Measurements from ENCODE around the gene ZNF587B. TPM values are rescaled to one million over a fixed set of nuclear protein-coding genes. Genes with fewer than 3 reads are reported as not detected.
"Not testable (repeated sequence)": the region's sequence is repeated elsewhere in the genome, so short reads cannot be mapped to it uniquely, and the experiment has no call there.

ZNF587B gene
- total RNA-seq, 1 donor from 2014 or later, result 21.6 TPM

DNA sequence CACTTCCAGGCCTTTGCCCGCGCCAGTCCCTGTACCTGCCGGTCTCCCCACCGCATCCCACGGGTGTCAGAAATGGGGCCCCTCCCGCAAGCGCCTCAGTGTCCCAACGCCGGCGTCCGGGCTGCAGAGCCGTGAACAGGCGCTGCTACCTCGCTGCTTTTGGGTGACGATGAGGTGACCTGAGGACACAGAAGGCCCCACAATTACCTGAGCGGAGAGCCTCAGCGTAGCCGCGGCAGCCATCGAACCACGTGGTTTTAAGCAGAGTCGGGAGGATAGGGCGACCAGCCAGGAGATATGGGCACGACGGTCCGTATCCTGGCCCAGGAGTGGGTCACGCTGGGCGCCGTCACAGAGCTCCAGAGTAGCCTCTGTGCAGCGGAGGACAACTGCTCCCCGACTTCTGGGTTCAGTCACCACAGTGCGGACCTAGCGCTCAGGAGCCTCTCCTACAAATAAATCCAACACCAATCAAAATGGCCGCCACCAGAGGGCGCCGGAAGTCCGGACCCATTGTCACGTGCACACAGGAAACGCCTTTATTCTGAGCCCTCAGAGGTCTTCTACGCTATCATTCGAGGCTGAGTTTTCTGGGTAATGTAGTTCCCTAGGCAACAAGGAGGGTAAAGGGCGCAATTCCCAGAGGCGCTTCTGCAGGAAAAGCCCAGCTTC, 58.6 kb downstream of the ZNF587B start, which contains the start of gene ZNF814:
Gene ZNF814, minus strand, starts transcription at position 478 of the 672 bp plus-strand sequence. Its CDS starts 235 bp downstream, at position 243.
- Mint-ChIP-seq H3K9me3 (peaks cover 10% of the 10 kb centered on the region), H3K27me3 (ENCODE audit: low read depth) (no peaks in the 10 kb centered on the region), H3K36me3 (ENCODE audit: low read depth) (peaks cover 46% of the 10 kb centered on the region), H3K4me3 (peak within 1 kb of the TSS; percentile 93), H3K4me1 (peaks cover 27% of the 10 kb centered on the region), H3K27ac (ENCODE audit: unreplicated experiment) (peak within 1 kb of the TSS; percentile 85)
- TF ChIP-seq, protein P1, sequence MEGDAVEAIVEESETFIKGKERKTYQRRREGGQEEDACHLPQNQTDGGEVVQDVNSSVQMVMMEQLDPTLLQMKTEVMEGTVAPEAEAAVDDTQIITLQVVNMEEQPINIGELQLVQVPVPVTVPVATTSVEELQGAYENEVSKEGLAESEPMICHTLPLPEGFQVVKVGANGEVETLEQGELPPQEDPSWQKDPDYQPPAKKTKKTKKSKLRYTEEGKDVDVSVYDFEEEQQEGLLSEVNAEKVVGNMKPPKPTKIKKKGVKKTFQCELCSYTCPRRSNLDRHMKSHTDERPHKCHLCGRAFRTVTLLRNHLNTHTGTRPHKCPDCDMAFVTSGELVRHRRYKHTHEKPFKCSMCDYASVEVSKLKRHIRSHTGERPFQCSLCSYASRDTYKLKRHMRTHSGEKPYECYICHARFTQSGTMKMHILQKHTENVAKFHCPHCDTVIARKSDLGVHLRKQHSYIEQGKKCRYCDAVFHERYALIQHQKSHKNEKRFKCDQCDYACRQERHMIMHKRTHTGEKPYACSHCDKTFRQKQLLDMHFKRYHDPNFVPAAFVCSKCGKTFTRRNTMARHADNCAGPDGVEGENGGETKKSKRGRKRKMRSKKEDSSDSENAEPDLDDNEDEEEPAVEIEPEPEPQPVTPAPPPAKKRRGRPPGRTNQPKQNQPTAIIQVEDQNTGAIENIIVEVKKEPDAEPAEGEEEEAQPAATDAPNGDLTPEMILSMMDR (conservative IDR thresholded peaks at IDR 0.05), result peak; percentile 70
- peak; percentile 86 for DNase-seq (ENCODE audit: low read depth, low spot score)

DNA sequence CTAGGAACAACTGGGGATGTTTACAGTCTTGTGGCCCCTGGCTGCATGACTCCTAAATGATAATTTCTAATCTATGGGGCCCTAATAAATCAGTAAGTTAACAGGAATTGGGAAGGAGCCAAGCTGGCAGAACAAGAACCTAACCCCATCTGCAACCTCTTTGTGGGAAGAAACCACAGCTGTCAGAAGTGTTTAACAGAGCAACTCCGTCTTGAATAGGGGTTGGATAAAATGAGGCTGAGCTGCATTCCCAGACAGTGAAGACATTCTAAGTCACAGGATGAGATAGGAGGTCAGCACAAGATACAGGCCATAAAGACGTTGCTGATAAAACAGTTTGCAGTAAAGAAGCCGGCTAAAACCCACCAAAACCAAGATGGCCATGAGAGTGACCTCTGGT, 60.6 kb downstream of the ZNF587B start:
- Mint-ChIP-seq H3K36me3 (ENCODE audit: low read depth) (peaks cover 28% of the 10 kb centered on the region), H3K4me3 (peak overlapping the region; percentile 12), H3K4me1 (peaks cover 27% of the 10 kb centered on the region)
- not testable (repeated sequence) for H3K27me3 Mint-ChIP-seq (ENCODE audit: low read depth); DNase-seq (ENCODE audit: low read depth, low spot score); H3K27ac Mint-ChIP-seq (ENCODE audit: unreplicated experiment); H3K9me3 Mint-ChIP-seq

Other genes with a start within 250 kb of the ZNF587B start
- 27.6 and 29.1 TPM in 2 replicates for gene ZIK1, start 246.2 kb upstream of the ZNF587B start, total RNA-seq
- 8.5 and 8.7 TPM in 2 replicates for gene ZNF530, start 230.4 kb upstream of the ZNF587B start, total RNA-seq
- 31.7 and 32.1 TPM in 2 replicates for gene ZNF134, start 216.1 kb upstream of the ZNF587B start, total RNA-seq
- gene ZNF211, start 197.1 kb upstream of the ZNF587B start, total RNA-seq, result 22.9 and 23.4 TPM in 2 replicates
- gene ZSCAN4, start 161.4 kb upstream of the ZNF587B start, total RNA-seq, result not detected in 2 replicates
- gene ZNF551, start 148.3 kb upstream of the ZNF587B start, total RNA-seq, result 19.1 and 20.5 TPM in 2 replicates
- gene ZNF154, start 121.1 kb upstream of the ZNF587B start, total RNA-seq, result 25.6 and 26.2 TPM in 2 replicates
- gene ZNF671, start 102.7 kb upstream of the ZNF587B start, total RNA-seq, result 11.9 and 13.5 TPM in 2 replicates
- gene ZNF776, start 83.5 kb upstream of the ZNF587B start, total RNA-seq, result 25.6 and 25.9 TPM in 2 replicates
- gene ZNF586, start 60.6 kb upstream of the ZNF587B start, total RNA-seq, result 19.6 and 20.1 TPM in 2 replicates
- 7.3 and 8.8 TPM in 2 replicates for gene ZNF552, start 15.4 kb upstream of the ZNF587B start, total RNA-seq
- 45.4 and 46.1 TPM in 2 replicates for gene ZNF587, start 19.6 kb downstream of the ZNF587B start, total RNA-seq
- gene ZNF814, start 58.7 kb downstream of the ZNF587B start, total RNA-seq, result 44.3 and 45.4 TPM in 2 replicates
- 22.3 and 23.3 TPM in 2 replicates for gene ZNF417, start 86.3 kb downstream of the ZNF587B start, total RNA-seq
- gene ZNF418, start 105.1 kb downstream of the ZNF587B start, total RNA-seq, result 21.7 and 30.4 TPM in 2 replicates
- 11.3 and 12.6 TPM in 2 replicates for gene ZNF256, start 117.4 kb downstream of the ZNF587B start, total RNA-seq
- gene C19orf18, start 144.2 kb downstream of the ZNF587B start, total RNA-seq, result 1.2 and 1.5 TPM in 2 replicates
- gene ZNF606, start 172.5 kb downstream of the ZNF587B start, total RNA-seq, result 38.1 and 41.5 TPM in 2 replicates
- 7.1 and 7.6 TPM in 2 replicates for gene ZSCAN1, start 203.7 kb downstream of the ZNF587B start, total RNA-seq
- gene ZNF135, start 229.0 kb downstream of the ZNF587B start, total RNA-seq, result 6.0 and 6.3 TPM in 2 replicates